Panc1 (cell line): Measurements from ENCODE around the gene ESR2.

Source experiments
- TCF7L2 ChIP-seq: IDR thresholded peaks from 2 replicates; pipeline ENCODE4 v1.6.1; 2011; ENCODE audit warnings: mild to moderate bottlenecking, low read depth, low read length, inconsistent platforms
- TF ChIP-seq, protein P1 (sequence below): fragments of 450-650 bp; IDR thresholded peaks from 2 replicates; pipeline ENCODE4 v1.5.1; 2017; ENCODE audit warnings: mild to moderate bottlenecking

DNA sequence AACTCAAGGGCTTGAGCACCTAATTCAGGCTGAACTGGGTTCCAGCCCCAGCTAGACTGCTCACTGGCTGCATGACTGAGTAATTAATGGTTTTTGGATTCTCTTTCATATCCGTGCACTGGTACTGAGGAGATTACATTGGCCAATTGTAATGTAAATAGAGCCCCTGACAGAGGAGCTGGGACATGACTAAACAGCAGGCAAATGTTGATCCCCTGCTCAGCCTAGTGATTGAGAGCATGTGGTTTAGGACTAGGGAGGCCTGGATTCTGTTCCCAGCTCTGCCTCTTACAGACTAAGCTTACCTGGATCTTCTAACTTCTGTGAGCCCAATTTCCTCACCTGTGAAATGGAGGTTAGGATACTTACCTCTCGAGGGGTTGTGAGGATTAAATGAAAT is 204.3 kb downstream of the ESR2 start:
- TF ChIP-seq TCF7L2: no peak
- TF ChIP-seq, protein P1, sequence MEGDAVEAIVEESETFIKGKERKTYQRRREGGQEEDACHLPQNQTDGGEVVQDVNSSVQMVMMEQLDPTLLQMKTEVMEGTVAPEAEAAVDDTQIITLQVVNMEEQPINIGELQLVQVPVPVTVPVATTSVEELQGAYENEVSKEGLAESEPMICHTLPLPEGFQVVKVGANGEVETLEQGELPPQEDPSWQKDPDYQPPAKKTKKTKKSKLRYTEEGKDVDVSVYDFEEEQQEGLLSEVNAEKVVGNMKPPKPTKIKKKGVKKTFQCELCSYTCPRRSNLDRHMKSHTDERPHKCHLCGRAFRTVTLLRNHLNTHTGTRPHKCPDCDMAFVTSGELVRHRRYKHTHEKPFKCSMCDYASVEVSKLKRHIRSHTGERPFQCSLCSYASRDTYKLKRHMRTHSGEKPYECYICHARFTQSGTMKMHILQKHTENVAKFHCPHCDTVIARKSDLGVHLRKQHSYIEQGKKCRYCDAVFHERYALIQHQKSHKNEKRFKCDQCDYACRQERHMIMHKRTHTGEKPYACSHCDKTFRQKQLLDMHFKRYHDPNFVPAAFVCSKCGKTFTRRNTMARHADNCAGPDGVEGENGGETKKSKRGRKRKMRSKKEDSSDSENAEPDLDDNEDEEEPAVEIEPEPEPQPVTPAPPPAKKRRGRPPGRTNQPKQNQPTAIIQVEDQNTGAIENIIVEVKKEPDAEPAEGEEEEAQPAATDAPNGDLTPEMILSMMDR: no peak
